GM19397 (cell line): Measurements from ENCODE around the gene ZNF223.

Experiments
- ATAC-seq: cut with Tn5 transposase; IDR thresholded peaks from one replicate; pipeline ENCODE4 v1.9.1; 2021; ENCODE audit warnings: mild to moderate bottlenecking, moderate library complexity; ENCODE audit not compliant: unreplicated experiment

Gene ZNF223

DNA sequence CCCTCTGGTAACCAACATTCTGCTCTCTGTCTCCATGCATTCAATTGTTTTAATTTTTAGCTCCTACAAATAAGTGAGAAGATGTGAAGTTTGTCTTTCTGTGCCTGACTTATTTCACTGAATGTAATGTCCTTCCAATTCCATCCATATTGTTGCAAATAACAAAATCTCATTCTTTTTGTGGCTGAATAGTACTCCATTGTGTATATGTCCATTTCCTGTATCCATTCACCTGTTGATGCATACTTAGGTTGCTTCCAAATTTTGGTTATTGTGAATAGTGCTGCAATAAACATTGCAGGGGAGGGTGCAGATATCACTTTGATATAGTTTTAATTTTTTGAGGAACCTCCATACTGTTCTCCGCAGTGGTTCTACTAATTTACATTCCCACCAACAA, 17.6 kb downstream of the ZNF223 start:
- ATAC-seq = no peak

GRCh38 chr19:44071824-44072542, 20.1 kb downstream of the ZNF223 start, which contains the start of gene ZNF284:
ZNF284 (plus strand) TSS chr19:44072159; CDS start chr19:44076390, 4,231 bp downstream.
- ATAC-seq = peak; percentile 95

GRCh38 chr19:44072543-44073401, 20.9 kb downstream of the ZNF223 start:
- no peak for ATAC-seq

GRCh38 chr19:44076325-44076724, 24.5 kb downstream of the ZNF223 start:
- ATAC-seq = no peak

DNA sequence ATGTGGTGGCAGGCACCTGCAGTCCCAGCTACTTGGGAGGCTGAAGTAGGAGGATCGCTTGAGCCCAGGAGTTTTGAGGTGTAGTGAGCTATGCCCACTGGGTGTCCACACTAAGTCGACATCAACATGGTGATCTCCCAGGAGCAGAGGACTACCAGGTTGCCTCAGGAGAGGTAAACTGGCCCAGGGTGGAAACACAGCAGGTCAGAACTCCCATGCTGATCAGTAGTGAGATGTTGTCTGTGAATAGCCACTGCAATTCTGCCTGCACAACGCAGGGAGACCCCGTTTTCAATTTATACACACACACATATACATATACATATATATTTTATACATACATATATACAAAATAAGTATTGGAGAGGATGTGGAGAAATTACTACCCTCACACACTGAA, 40.3 kb downstream of the ZNF223 start:
- no peak for ATAC-seq

- ATAC-seq = peak; percentile 89
Observed at GRCh38 chr19:44093931-44094765, 42.3 kb downstream of the ZNF223 start, which contains the start of gene ZNF224. ZNF224 (plus strand) TSS chr19:44094361; CDS start chr19:44097874, 3,513 bp downstream.

DNA sequence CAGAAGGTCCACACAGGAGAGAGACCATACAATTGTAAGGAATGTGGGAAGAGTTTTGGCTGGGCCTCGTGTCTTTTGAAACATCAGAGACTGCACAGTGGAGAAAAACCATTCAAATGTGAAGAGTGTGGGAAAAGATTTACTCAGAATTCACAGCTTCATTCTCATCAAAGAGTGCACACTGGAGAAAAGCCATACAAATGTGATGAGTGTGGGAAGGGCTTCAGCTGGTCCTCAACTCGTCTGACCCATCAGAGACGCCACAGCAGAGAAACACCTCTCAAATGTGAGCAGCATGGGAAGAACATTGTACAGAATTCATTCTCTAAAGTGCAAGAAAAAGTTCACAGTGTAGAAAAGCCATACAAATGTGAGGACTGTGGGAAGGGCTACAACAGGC, 55.9 kb downstream of the ZNF223 start:
- no peak for ATAC-seq

- ATAC-seq = no peak
Observed at GRCh38 chr19:44109458-44109857, 57.6 kb downstream of the ZNF223 start.

DNA sequence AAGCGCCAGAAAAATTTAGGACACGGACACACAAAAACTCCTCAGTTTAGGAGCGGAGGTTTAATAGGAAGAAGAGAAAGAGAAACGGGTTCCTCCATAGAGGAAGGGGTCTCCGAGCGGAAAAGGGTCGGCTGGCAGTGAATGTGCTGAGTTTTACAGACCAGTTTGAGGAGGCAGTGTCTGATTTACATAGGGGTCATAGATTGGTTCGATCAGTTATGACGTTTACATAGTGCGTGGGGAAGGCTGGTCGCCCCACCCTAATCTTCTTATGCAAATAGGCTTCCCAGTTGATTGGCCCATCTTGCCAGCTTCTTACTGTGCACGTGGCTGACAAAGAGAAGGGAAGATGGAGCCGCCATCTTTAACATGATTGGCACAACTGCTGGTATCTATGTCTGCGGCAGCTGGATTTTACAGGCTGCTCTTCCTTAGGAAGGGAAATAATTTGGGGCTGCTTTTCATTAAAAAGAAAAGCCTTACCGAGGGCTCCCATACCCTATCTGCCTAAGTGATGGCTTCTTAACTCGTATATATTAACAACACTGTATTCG, 60.2 kb downstream of the ZNF223 start:
- no peak for ATAC-seq

DNA sequence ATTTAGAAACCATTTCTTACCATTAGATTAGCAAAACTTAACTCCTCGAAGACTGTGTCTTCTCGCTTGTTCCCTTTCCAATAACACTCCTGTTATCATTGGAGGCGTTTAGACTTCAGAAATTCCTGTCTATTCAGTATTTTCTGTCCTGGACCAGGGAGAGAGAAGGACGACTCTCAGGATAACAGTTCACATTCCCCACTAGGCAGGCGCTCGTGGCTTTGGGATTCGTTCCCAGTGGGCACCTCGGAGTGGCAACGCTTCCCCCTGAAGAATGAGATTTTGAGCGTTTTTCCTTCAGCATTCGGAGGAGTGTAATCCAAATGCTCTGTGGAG, 60.9 kb downstream of the ZNF223 start:
- peak; percentile 14 for ATAC-seq

- ATAC-seq = peak; percentile 96
Observed at GRCh38 chr19:44113138-44113783, 61.4 kb downstream of the ZNF223 start, which contains the start of gene ZNF225. ZNF225 (plus strand) TSS chr19:44113399; CDS start chr19:44115828, 2,429 bp downstream.

GRCh38 chr19:44113784-44114390, 62.1 kb downstream of the ZNF223 start:
- peak; percentile 12 for ATAC-seq
